K562 (cell line): ENCODE measurements around the gene CSNK2A1. TPM values are rescaled to one million over a fixed set of nuclear protein-coding genes. Genes with fewer than 3 reads are reported as not detected.
A peak's percentile ranks its signal among the peaks of the same experiment; 100 is the strongest.

ENCODE experiments used
- CREB5 ChIP-seq: fragments of 250-450 bp; sonication (Bioruptor Pico); IDR thresholded peaks from 2 replicates; pipeline ENCODE4 v1.5.0; 2020; ENCODE audit warnings: mild to moderate bottlenecking
- MEIS2 ChIP-seq: fragments of 450-650 bp; IDR thresholded peaks from 2 replicates; pipeline ENCODE4 v1.6.1; 2014; ENCODE audit warnings: mild to moderate bottlenecking; ENCODE audit not compliant: partially characterized antibody
- NR2C1 ChIP-seq, 2 experiments: fragments of 450-650 bp; IDR thresholded peaks; 2 replicates each; pipeline ENCODE4 v1.6.1; 2017; ENCODE audit warnings: mild to moderate bottlenecking in 2 of 2, antibody characterized with exemption in 1 of 2, inconsistent platforms in 1 of 2, missing compliant biosample characterization in 1 of 2, missing genetic modification characterization in 1 of 2
- PTRF ChIP-seq: fragments of 450-650 bp; IDR thresholded peaks from 2 replicates; pipeline ENCODE4 v1.6.1; 2016; ENCODE audit warnings: mild to moderate bottlenecking, missing genetic modification characterization, missing compliant biosample characterization
- RERE ChIP-seq: sonication (generic); formaldehyde crosslinking; IDR thresholded peaks from 2 replicates; pipeline ENCODE4 v1.8.0; 2023; ENCODE audit warnings: missing genetic modification reagents, mild to moderate bottlenecking, borderline replicate concordance
- ZBTB11 ChIP-seq, 3 experiments: fragments of 200-800 bp in 1 of 3; fragments of 250-450 bp in 1 of 3; fragments of 450-650 bp in 1 of 3; sonication (Bioruptor Pico) in 1 of 3; sonication (Bioruptor generic) in 1 of 3; formaldehyde crosslinking in 1 of 3; IDR thresholded peaks; 2 replicates each; pipeline versions ENCODE4 v1.6.1 to v1.8.0; 2016 to 2022; ENCODE audit warnings: mild to moderate bottlenecking in 2 of 3, missing genetic modification characterization in 2 of 3, missing compliant biosample characterization in 1 of 3, moderate library complexity in 1 of 3
- ZNF263 ChIP-seq: sonication (generic); formaldehyde crosslinking; IDR thresholded peaks from 2 replicates; pipeline ENCODE4 v1.8.0; 2022; ENCODE audit warnings: mild to moderate bottlenecking, missing genetic modification reagents, borderline replicate concordance
- ZNF592 ChIP-seq: fragments of 450-650 bp; IDR thresholded peaks from 2 replicates; pipeline ENCODE4 v1.6.1; 2017; ENCODE audit warnings: antibody characterized with exemption, mild to moderate bottlenecking
- ZNF644 ChIP-seq: fragments of 200-800 bp; sonication (Bioruptor generic); IDR thresholded peaks from 2 replicates; pipeline ENCODE4 v1.6.1; 2016; ENCODE audit warnings: low read depth, missing genetic modification characterization, missing compliant biosample characterization
- polyA plus RNA-seq, 8 experiments: library from polyadenylated mRNA; depleted of rRNA in 4 of 8; stranded (reverse) in 5 of 8; unstranded in 3 of 8; fragments of >200 nt; fragmentation: Nextera tagmentation in 2 of 8; fragmentation: Illumina TruSeq in 1 of 8; extraction: Ambion mirVana in 2 of 8; extraction: Trizol in 1 of 8; gene quantifications; 2 replicates each; pipeline versions ENCODE4 v1.2.1 to v1.2.3, GENCODE V29; 2011 to 2014; ENCODE audit warnings: inconsistent platforms in 1 of 8, missing spikeins in 1 of 8
- total RNA-seq, 7 experiments: library from RNA; depleted of rRNA in 6 of 7; stranded (reverse); fragments of >200 nt in 6 of 7; fragmentation: Illumina TruSeq in 2 of 7; extraction: Trizol in 2 of 7; gene quantifications; 2 replicates each; pipeline versions ENCODE4 v1.2.1 to v1.2.3, GENCODE V29; 2011 to 2021; ENCODE audit warnings: low replicate concordance in 1 of 7

The CSNK2A1 gene
- total and polyA plus RNA-seq, 9 of the 15 experiments (the other 6 are each of a cell fraction or from before 2014, with no cell fraction given), result 71.0 to 251 (median 103) TPM

GRCh38 chr20:543369-544152 is at the start of gene CSNK2A1 (continued):
- no peak for TF ChIP-seq CREB5 (CRISPR knock-in tag)
- no peak for TF ChIP-seq MEIS2
- peak; percentile 72 for TF ChIP-seq NR2C1 (IDR thresholded peaks at IDR 0.05)
- TF ChIP-seq NR2C1 (tag; IDR thresholded peaks at IDR 0.05), result peak; percentile 83
- peak; percentile 71 for TF ChIP-seq ZNF592
- TF ChIP-seq ZBTB11 (CRISPR knock-in tag; IDR thresholded peaks at IDR 0.05), result peak in 1 of 3 experiments; percentile 68; a peak in 2 of 6 replicates
- TF ChIP-seq ZNF263 (CRISPR knock-in tag), result no peak; the same call in 1 of the 2 replicates
- peak; percentile 75 for TF ChIP-seq ZNF644 (tag)
- TF ChIP-seq RERE (CRISPR knock-in tag), result no peak
- no peak for TF ChIP-seq PTRF
